Stimulated activated memory B cell treated with anti-CD40 and anti-IgM and Interleukin-4, amounts not matched to agents 10 μg/mL and 1 μg/mL and 100 μg/mL, for 72 hours (primary cell): ENCODE measurements around the gene APOBEC3F.
"Not testable (repeated sequence)": the region's sequence is repeated elsewhere in the genome, so short reads cannot be mapped to it uniquely, and the experiment has no call there.

Source experiments
- ATAC-seq: fragments of 150-1000 bp; cut with Tn5 transposase; 2 replicates; pipeline ENCODE4 v1.10.0; 2021
- H3K27ac Mint-ChIP-seq: one replicate; pipeline ENCODE4 v1.8.0; 2022; ENCODE audit warnings: mild to moderate bottlenecking, mixed read lengths
- H3K27me3 Mint-ChIP-seq: one replicate; pipeline ENCODE4 v1.8.0; 2022; ENCODE audit warnings: mixed read lengths
- H3K36me3 Mint-ChIP-seq: one replicate; pipeline ENCODE4 v1.8.0; 2022; ENCODE audit warnings: mixed read lengths
- H3K4me1 Mint-ChIP-seq: one replicate; pipeline ENCODE4 v1.8.0; 2022; ENCODE audit warnings: mixed read lengths
- H3K4me3 Mint-ChIP-seq: one replicate; pipeline ENCODE4 v1.8.0; 2022; ENCODE audit warnings: mild to moderate bottlenecking, moderate library complexity, mixed read lengths
- H3K9me3 Mint-ChIP-seq: one replicate; pipeline ENCODE4 v1.8.0; 2022; ENCODE audit warnings: mixed read lengths

APOBEC3F gene

DNA sequence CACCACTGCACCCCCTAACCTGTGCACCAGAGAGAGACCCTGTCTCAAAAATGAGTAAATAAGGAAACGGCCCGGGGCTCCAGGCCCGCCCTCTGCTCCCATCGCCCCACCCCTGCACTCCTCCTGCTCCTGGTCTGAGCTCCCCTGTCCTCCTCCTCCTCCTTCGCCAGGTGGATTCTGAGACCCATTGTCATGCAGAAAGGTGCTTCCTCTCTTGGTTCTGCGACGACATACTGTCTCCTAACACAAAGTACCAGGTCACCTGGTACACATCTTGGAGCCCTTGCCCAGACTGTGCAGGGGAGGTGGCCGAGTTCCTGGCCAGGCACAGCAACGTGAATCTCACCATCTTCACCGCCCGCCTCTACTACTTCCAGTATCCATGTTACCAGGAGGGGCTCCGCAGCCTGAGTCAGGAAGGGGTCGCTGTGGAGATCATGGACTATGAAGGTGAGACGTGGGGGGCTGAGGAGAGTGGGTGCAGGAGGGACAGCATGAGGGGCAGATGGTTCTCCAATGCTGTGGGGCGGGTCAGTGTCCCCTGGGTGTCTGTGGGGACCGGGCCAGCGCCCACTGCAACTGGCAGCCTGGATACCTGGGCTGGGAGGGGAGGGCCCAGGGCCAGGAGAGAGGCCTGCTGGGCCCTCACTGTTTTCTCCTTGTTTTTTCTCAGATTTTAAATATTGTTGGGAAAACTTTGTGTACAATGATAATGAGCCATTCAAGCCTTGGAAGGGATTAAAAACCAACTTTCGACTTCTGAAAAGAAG is 22.9 kb upstream of the APOBEC3F start:
- Mint-ChIP-seq H3K9me3 (no peaks in the 10 kb centered on the region), H3K4me1 (peaks cover 63% of the 10 kb centered on the region), H3K36me3 (peaks cover 25% of the 10 kb centered on the region), H3K4me3 (no peak overlapping the region), H3K27ac (peak overlapping the region; percentile 50), H3K27me3 (no peaks in the 10 kb centered on the region)
- ATAC-seq = no peak

DNA sequence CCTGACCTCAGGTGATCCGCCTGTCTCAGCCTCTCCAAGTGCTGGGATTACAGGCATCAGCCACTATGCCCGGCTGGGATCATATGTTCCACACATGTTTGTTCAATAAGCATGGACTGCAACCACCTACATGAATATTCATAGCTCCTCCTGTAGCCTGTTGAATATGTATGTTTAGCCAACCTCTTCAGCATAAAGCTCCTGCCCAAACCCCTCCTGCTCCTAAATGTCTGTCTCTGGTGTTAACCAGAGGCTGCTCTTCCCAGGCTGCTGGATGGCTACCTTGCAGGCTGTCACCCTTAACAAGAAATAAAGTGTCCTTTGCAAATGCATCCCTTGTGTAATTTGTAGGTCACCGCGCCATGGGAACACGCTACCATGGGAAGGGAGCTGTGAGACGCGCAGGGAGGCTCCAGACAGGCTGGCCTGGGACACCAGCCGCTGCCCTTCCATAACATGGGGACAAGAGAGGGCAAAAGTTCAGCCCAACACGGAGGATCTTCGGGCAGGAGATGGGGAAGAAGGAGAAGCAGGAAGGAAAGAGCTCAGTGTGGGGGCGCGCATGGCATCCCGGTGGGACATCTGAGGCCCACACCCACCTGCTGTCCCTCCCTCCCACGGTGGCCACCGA is 20.5 kb upstream of the APOBEC3F start:
- H3K27ac Mint-ChIP-seq = peak overlapping the region; percentile 96
- H3K27me3 Mint-ChIP-seq, H3K9me3 Mint-ChIP-seq, ATAC-seq: not testable (repeated sequence)
- peaks cover 41% of the 10 kb centered on the region for H3K36me3 Mint-ChIP-seq
- H3K4me1 Mint-ChIP-seq = peaks cover 68% of the 10 kb centered on the region
- peak overlapping the region; percentile 97 for H3K4me3 Mint-ChIP-seq

GRCh38 chr22:39021552-39022250 is 19.0 kb upstream of the APOBEC3F start:
- Mint-ChIP-seq H3K9me3 (no peaks in the 10 kb centered on the region), H3K27ac (peak overlapping the region; percentile 96), H3K36me3 (peaks cover 52% of the 10 kb centered on the region), H3K27me3 (no peaks in the 10 kb centered on the region), H3K4me1 (peaks cover 74% of the 10 kb centered on the region), H3K4me3 (peak overlapping the region; percentile 97)
- ATAC-seq = no peak

- Mint-ChIP-seq H3K4me3 (no peak overlapping the region), H3K36me3 (peaks cover 43% of the 10 kb centered on the region), H3K9me3 (no peaks in the 10 kb centered on the region), H3K27me3 (no peaks in the 10 kb centered on the region), H3K4me1 (peaks cover 70% of the 10 kb centered on the region), H3K27ac (peak overlapping the region; percentile 80)
- no peak for ATAC-seq
Measured at GRCh38 chr22:39024519-39025308, 15.9 kb upstream of the APOBEC3F start.

GRCh38 chr22:39026509-39027150 is 14.0 kb upstream of the APOBEC3F start:
- Mint-ChIP-seq H3K27ac (peak overlapping the region; percentile 80), H3K9me3 (no peaks in the 10 kb centered on the region), H3K36me3 (peaks cover 49% of the 10 kb centered on the region), H3K4me3 (no peak overlapping the region), H3K27me3 (no peaks in the 10 kb centered on the region), H3K4me1 (peaks cover 58% of the 10 kb centered on the region)
- no peak for ATAC-seq

DNA sequence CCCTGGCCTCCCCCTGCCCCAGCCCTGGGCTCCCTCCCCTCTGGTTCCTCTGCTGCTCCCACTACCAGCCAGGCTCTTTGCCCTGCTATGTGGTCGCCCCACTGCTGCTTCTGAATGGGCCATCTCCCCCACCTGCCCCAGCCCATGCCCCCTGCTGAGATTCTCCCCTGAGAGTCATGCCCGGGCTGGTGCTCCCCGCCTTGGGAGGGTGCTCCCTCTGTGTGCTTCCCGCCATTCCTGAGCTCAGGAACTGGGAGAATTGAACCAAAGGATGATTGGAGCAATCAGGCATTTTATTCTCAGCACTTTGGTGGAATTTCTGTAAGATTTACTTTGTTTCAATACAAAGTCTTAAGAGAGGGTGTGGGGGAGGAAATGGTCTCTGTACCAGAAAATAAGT is 12.9 kb upstream of the APOBEC3F start:
- Mint-ChIP-seq H3K27ac (peak overlapping the region; percentile 49), H3K27me3 (no peaks in the 10 kb centered on the region), H3K4me1 (peaks cover 48% of the 10 kb centered on the region), H3K9me3 (no peaks in the 10 kb centered on the region), H3K36me3 (peaks cover 55% of the 10 kb centered on the region), H3K4me3 (no peak overlapping the region)
- ATAC-seq = no peak

DNA sequence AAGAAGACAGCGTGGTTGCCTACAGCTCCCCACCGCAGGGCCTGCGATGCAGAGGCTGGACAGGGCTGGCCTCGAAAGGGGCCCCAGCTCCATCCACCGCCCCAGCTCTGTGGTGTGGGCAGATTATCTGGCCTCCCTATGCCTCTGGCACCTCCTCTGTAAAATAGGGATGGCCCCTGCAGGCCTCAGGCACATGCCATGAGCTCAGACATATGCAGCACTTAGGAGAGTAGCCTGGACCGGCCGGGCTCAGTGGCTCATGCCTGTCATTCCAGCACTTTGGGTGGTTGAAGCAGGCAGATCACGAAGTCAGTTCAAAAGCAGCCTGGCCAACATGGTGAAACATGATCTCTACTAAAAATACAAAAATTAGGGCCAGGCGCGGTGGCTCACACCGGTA is 12.4 kb upstream of the APOBEC3F start:
- Mint-ChIP-seq H3K27ac (peak overlapping the region; percentile 49), H3K9me3 (no peaks in the 10 kb centered on the region), H3K4me1 (peaks cover 48% of the 10 kb centered on the region), H3K27me3 (no peaks in the 10 kb centered on the region), H3K36me3 (peaks cover 58% of the 10 kb centered on the region), H3K4me3 (no peak overlapping the region)
- ATAC-seq = no peak

GRCh38 chr22:39029227-39029626 is 11.4 kb upstream of the APOBEC3F start:
- H3K27ac Mint-ChIP-seq = no peak overlapping the region
- no peak for ATAC-seq
- H3K27me3 Mint-ChIP-seq = no peaks in the 10 kb centered on the region
- no peaks in the 10 kb centered on the region for H3K9me3 Mint-ChIP-seq
- peaks cover 38% of the 10 kb centered on the region for H3K4me1 Mint-ChIP-seq
- H3K4me3 Mint-ChIP-seq = no peak overlapping the region
- peaks cover 59% of the 10 kb centered on the region for H3K36me3 Mint-ChIP-seq

GRCh38 chr22:39030705-39031104 is 10.0 kb upstream of the APOBEC3F start:
- Mint-ChIP-seq H3K27me3 (no peaks in the 10 kb centered on the region), H3K4me1 (peaks cover 25% of the 10 kb centered on the region), H3K9me3 (no peaks in the 10 kb centered on the region), H3K27ac (peak overlapping the region; percentile 35), H3K4me3 (no peak overlapping the region), H3K36me3 (peaks cover 46% of the 10 kb centered on the region)
- no peak for ATAC-seq

- not testable (repeated sequence) for H3K4me3 Mint-ChIP-seq, H3K9me3 Mint-ChIP-seq, H3K27me3 Mint-ChIP-seq, ATAC-seq
- Mint-ChIP-seq H3K27ac (peak overlapping the region; percentile 53), H3K4me1 (peaks cover 23% of the 10 kb centered on the region), H3K36me3 (peaks cover 37% of the 10 kb centered on the region)
Measured at GRCh38 chr22:39031434-39032295, 9.0 kb upstream of the APOBEC3F start.

GRCh38 chr22:39037071-39037470 is 3.6 kb upstream of the APOBEC3F start:
- not testable (repeated sequence) for H3K9me3 Mint-ChIP-seq, H3K27me3 Mint-ChIP-seq, ATAC-seq, H3K4me3 Mint-ChIP-seq
- Mint-ChIP-seq H3K36me3 (peaks cover 18% of the 10 kb centered on the region), H3K27ac (peak overlapping the region; percentile 55), H3K4me1 (peaks cover 29% of the 10 kb centered on the region)

DNA sequence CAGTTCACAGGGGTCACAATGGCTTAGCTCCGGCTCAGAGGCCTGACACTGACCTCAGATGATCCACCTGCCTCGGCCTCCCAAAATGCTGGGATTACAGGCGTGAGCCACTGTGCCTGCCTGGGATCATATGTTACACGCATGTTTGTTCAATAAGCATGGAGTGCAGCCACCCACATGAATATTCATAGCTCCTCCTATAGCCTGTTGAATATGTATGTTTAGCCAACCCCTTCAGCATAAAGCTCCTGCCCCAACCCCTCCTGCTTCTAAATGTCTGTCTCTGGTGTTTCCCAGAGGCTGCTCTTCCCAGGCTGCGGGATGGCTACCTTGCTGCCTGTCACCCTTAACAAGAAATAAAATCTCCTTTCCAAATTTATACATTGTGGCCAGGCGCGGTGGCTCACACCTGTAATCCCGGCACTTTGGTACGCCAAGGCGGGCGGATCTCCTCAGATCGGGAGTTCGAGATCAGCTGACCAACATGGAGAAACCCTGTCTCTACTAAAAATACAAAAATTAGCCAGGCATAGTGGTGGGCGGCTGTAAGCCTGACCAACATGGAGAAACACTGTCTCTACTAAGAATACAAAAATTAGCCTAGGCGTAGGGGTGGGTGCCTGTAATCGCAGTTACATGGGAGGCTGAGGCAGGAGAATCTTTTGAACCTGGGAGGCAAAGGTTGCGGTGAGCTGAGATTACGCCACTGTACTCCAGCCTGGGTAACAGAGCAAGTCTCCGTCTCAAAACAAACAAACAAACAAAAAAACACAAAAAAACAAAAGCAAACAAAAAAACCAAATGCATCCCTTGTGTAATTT is 1.1 kb upstream of the APOBEC3F start:
- peaks cover 39% of the 10 kb centered on the region for H3K4me1 Mint-ChIP-seq

GRCh38 chr22:39040155-39040537 is 518 bp upstream of the APOBEC3F start:
- H3K9me3 Mint-ChIP-seq, ATAC-seq, H3K27me3 Mint-ChIP-seq: not testable (repeated sequence)
- peak overlapping the region; percentile 91 for H3K4me3 Mint-ChIP-seq
- peaks cover 44% of the 10 kb centered on the region for H3K4me1 Mint-ChIP-seq
- peaks cover 14% of the 10 kb centered on the region for H3K36me3 Mint-ChIP-seq
- H3K27ac Mint-ChIP-seq = peak overlapping the region; percentile 93

More for the DNA sequence above, 1.1 kb upstream of the APOBEC3F start:
- H3K27ac Mint-ChIP-seq = peak overlapping the region; percentile 93
- ATAC-seq = no peak
- H3K9me3 Mint-ChIP-seq = no peaks in the 10 kb centered on the region
- no peaks in the 10 kb centered on the region for H3K27me3 Mint-ChIP-seq
- H3K36me3 Mint-ChIP-seq = peaks cover 9% of the 10 kb centered on the region
- H3K4me3 Mint-ChIP-seq = peak overlapping the region; percentile 91
